Loucy (cell line): Measurements from ENCODE around the gene TOR1AIP2.

Experiments
- H2AFZ ChIP-seq: fragments of 200-600 bp; sonication (generic); 2 replicates; pipeline ENCODE4 v1.6.0; 2016; ENCODE audit warnings: antibody characterized with exemption, mild to moderate bottlenecking, low read length, moderate library complexity
- H3F3A ChIP-seq: fragments of 200-600 bp; 2 replicates; pipeline ENCODE4 v1.6.0; 2016; ENCODE audit warnings: antibody characterized with exemption, low read depth, mild to moderate bottlenecking
- H3K27me3 ChIP-seq: fragments of 200-600 bp; sonication (generic); 2 replicates; pipeline ENCODE4 v1.6.1; 2014; ENCODE audit warnings: low read length, mild to moderate bottlenecking; ENCODE audit not compliant: insufficient read depth, poor library complexity, severe bottlenecking
- H3K36me3 ChIP-seq: fragments of 200-600 bp; sonication (generic); 2 replicates; pipeline ENCODE4 v1.6.1; 2016; ENCODE audit warnings: low read length; ENCODE audit not compliant: insufficient read depth
- H3K4me1 ChIP-seq: fragments of 200-600 bp; sonication (generic); 2 replicates; pipeline ENCODE4 v1.5.1; 2014; ENCODE audit warnings: low read length, mild to moderate bottlenecking; ENCODE audit not compliant: insufficient read depth, poor library complexity, severe bottlenecking
- H3K4me2 ChIP-seq: fragments of 200-600 bp; sonication (generic); 2 replicates; pipeline ENCODE4 v1.6.0; 2014; ENCODE audit warnings: antibody characterized with exemption, low read length, low read depth, mild to moderate bottlenecking; ENCODE audit not compliant: poor library complexity, severe bottlenecking
- H3K4me3 ChIP-seq: fragments of 200-600 bp; sonication (generic); 2 replicates; pipeline ENCODE4 v1.5.1; 2014; ENCODE audit warnings: low read length, mild to moderate bottlenecking, mixed read lengths; ENCODE audit not compliant: poor library complexity, severe bottlenecking
- H3K79me2 ChIP-seq: fragments of 200-600 bp; sonication (generic); 2 replicates; pipeline ENCODE4 v1.6.1; 2014; ENCODE audit warnings: low read length; ENCODE audit not compliant: insufficient read depth
- H3K9ac ChIP-seq: fragments of 200-600 bp; sonication (generic); 2 replicates; pipeline ENCODE4 v1.6.0; 2014; ENCODE audit warnings: mild to moderate bottlenecking, low read depth, low read length, moderate library complexity; ENCODE audit not compliant: poor library complexity, severe bottlenecking
- H3K9me2 ChIP-seq: fragments of 200-600 bp; sonication (generic); replicated peaks from 2 replicates; pipeline ENCODE4 v1.6.1; 2016; ENCODE audit warnings: low read depth, low read length, mixed read lengths
- H3K9me3 ChIP-seq: fragments of 200-600 bp; sonication (generic); 2 replicates; pipeline ENCODE4 v1.6.1; 2014; ENCODE audit warnings: mild to moderate bottlenecking, antibody characterized with exemption, low read length, low read depth; ENCODE audit not compliant: insufficient read depth
- H4K20me1 ChIP-seq: fragments of 200-600 bp; sonication (generic); 2 replicates; pipeline ENCODE4 v1.6.0; 2014; ENCODE audit warnings: antibody characterized with exemption, low read length, mild to moderate bottlenecking; ENCODE audit not compliant: insufficient read depth, poor library complexity, severe bottlenecking
- EZH2phosphoT487 ChIP-seq: fragments of 200-600 bp; IDR thresholded peaks from 2 replicates; pipeline ENCODE4 v1.6.1; 2018; ENCODE audit warnings: antibody characterized with exemption, mild to moderate bottlenecking, moderate library complexity, borderline replicate concordance
- TF ChIP-seq, protein P1 (sequence below): fragments of 200-600 bp; sonication (generic); conservative IDR thresholded peaks from 2 replicates; pipeline ENCODE4 v1.5.1; 2014; ENCODE audit warnings: mild to moderate bottlenecking, antibody characterized with exemption, low read length

Gene TOR1AIP2

DNA sequence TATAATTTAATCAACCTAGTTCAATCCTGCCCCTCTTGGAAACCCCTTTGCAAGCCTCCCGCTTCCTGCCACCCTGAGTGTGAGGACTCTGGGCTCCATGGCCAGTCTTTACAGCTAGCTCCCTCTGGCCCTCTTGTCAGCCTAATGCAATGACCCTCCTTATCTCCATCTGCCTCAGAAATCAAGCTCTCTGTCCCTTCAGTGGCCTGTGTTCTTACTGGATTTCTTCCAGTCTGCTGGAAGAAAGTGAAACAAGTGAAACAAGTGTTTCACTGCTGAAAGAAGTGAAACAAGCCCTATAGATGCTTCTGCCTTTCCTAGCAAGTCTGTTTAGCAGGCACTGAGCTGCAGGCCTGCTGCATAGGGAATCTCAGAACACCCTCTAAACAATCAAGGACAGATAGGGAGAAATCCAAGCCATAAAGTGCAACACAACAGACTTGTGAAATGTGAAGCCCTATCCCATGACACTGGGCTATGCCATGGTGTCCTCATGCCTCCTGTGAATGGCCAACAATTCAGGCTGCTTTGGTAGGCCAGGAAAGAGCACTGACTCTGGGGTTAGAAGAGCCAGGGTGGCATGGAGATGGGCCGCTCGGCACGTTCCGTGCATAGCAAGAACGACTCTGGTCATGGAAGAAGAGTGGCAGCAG lies 78.6 kb downstream of the TOR1AIP2 start:
- Histone ChIP-seq H2AFZ (no peak overlapping the region), H3K4me3 (no peak overlapping the region), H3K9me3 (no peaks in the 10 kb centered on the region), H3K9ac (no peak overlapping the region), H3K9me2 (no peaks in the 10 kb centered on the region), H4K20me1 (no peaks in the 10 kb centered on the region), H3K27me3 (no peaks in the 10 kb centered on the region), H3K79me2 (no peaks in the 10 kb centered on the region), H3K4me1 (no peaks in the 10 kb centered on the region), H3K4me2 (no peak overlapping the region), H3F3A (no peaks in the 10 kb centered on the region), H3K36me3 (no peaks in the 10 kb centered on the region)
- TF ChIP-seq, protein P1, sequence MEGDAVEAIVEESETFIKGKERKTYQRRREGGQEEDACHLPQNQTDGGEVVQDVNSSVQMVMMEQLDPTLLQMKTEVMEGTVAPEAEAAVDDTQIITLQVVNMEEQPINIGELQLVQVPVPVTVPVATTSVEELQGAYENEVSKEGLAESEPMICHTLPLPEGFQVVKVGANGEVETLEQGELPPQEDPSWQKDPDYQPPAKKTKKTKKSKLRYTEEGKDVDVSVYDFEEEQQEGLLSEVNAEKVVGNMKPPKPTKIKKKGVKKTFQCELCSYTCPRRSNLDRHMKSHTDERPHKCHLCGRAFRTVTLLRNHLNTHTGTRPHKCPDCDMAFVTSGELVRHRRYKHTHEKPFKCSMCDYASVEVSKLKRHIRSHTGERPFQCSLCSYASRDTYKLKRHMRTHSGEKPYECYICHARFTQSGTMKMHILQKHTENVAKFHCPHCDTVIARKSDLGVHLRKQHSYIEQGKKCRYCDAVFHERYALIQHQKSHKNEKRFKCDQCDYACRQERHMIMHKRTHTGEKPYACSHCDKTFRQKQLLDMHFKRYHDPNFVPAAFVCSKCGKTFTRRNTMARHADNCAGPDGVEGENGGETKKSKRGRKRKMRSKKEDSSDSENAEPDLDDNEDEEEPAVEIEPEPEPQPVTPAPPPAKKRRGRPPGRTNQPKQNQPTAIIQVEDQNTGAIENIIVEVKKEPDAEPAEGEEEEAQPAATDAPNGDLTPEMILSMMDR: no peak
- no peak for TF ChIP-seq EZH2phosphoT487

DNA sequence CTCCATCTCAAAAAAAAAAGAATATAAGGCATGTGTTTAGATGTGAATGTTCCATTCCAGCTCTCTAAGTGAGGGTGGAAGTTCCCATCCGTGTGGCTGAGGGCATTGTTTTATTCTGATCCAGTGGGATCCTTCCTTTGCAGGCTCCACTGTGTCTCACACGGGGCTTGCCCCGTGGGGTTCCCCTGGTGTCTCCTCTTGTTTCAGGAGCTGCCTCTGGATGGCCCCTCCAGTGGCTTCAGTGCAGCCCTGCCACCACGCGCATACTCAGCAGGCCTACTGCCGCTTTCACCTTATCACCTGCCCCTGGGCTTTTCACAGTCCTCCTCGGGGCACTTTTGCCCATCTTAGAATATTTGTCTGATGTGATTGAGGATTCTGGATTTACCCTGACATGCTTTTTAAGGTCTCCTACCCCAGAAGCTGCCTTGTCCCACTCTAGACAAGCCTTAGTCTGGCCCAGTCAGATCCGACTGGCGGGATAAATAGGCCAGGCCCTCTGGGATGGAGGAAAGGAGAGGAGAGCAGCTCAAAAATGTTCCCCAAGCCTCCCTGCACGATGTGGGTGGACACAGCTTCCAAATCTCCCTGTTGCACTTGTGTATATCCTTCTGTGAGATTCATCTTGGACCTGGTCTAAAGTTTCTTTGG lies 79.3 kb downstream of the TOR1AIP2 start:
- Histone ChIP-seq H3K9me2 (no peaks in the 10 kb centered on the region), H4K20me1 (no peaks in the 10 kb centered on the region), H2AFZ (no peak overlapping the region), H3K27me3 (no peaks in the 10 kb centered on the region), H3K4me1 (no peaks in the 10 kb centered on the region), H3K9me3 (no peaks in the 10 kb centered on the region), H3F3A (no peaks in the 10 kb centered on the region), H3K4me2 (no peak overlapping the region), H3K9ac (no peak overlapping the region), H3K79me2 (no peaks in the 10 kb centered on the region), H3K36me3 (no peaks in the 10 kb centered on the region), H3K4me3 (no peak overlapping the region)
- TF ChIP-seq, protein P1: no peak
- TF ChIP-seq EZH2phosphoT487: no peak

DNA sequence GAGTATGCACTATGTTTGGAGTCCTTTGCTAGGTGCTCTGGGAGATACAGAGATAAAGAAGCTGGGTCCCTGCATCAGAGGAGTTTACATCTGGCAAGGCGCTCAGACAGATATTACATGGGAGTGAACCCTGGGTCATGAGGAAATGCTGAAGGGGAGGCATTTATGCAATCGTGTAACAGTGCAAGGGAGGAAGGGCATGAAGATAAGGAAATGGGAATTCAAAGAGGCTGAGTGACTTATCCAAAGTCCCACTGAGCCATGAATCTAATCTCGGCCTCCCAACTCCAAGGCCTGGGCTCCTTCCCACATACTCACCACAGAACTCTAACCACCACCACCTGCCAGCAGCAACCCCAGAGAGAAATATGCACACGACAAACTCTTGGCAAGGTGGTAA lies 82.9 kb downstream of the TOR1AIP2 start:
- H3K9ac ChIP-seq: no peak overlapping the region
- H3K9me2 ChIP-seq: no peaks in the 10 kb centered on the region
- H3K36me3 ChIP-seq: no peaks in the 10 kb centered on the region
- H3K4me2 ChIP-seq: no peak overlapping the region
- H3K27me3 ChIP-seq: no peaks in the 10 kb centered on the region
- no peak overlapping the region for H3K4me3 ChIP-seq
- TF ChIP-seq, protein P1: no peak
- TF ChIP-seq EZH2phosphoT487: no peak
- H3F3A ChIP-seq: no peaks in the 10 kb centered on the region
- no peaks in the 10 kb centered on the region for H3K4me1 ChIP-seq
- no peaks in the 10 kb centered on the region for H3K79me2 ChIP-seq
- H2AFZ ChIP-seq: no peak overlapping the region
- H3K9me3 ChIP-seq: no peaks in the 10 kb centered on the region
- H4K20me1 ChIP-seq: no peaks in the 10 kb centered on the region
